Fibroblast of the aortic adventitia (primary cell): ENCODE measurements around the gene NAA16. TPM values are rescaled to one million over a fixed set of nuclear protein-coding genes. Genes with fewer than 3 reads are reported as not detected.

Experiments used
- DNase-seq: peaks from one replicate; pipeline ENCODE4 v3.0.0-alpha.2; 2010; ENCODE audit warnings: low read depth
- H3K4me3 ChIP-seq: 2 replicates; pipeline ENCODE4 v1.5.1; 2011; ENCODE audit warnings: low read depth, mild to moderate bottlenecking, control low read depth, low read length, moderate library complexity
- CTCF ChIP-seq: IDR thresholded peaks from 2 replicates; pipeline ENCODE4 v1.5.1; 2011; ENCODE audit warnings: mild to moderate bottlenecking, low read length, control low read depth, inconsistent platforms; ENCODE audit not compliant: insufficient read depth
- total RNA-seq: library from RNA; depleted of rRNA; stranded (reverse); fragments of >200 nt; gene quantifications from 2 replicates; pipeline ENCODE4 v1.2.3, GENCODE V29; 2012; ENCODE audit warnings: low replicate concordance

The NAA16 gene
- total RNA-seq, 1 donor = 16.1 TPM

GRCh38 chr13:41388143-41388881 is 77.2 kb downstream of the NAA16 start:
- H3K4me3 ChIP-seq = no peak overlapping the region
- DNase-seq = no peak
- no peak for TF ChIP-seq CTCF

GRCh38 chr13:41389580-41389979 is 78.5 kb downstream of the NAA16 start:
- no peak overlapping the region for H3K4me3 ChIP-seq
- DNase-seq = no peak
- no peak for TF ChIP-seq CTCF

GRCh38 chr13:41394166-41394565 is 83.1 kb downstream of the NAA16 start:
- no peak for DNase-seq
- TF ChIP-seq CTCF = no peak
- H3K4me3 ChIP-seq = no peak overlapping the region

GRCh38 chr13:41398494-41399170 is 87.6 kb downstream of the NAA16 start:
- DNase-seq = no peak

GRCh38 chr13:41401366-41401765 is 90.3 kb downstream of the NAA16 start:
- DNase-seq = no peak
- no peak for TF ChIP-seq CTCF
- no peak overlapping the region for H3K4me3 ChIP-seq

More at GRCh38 chr13:41398494-41399170, 87.6 kb downstream of the NAA16 start:
- H3K4me3 ChIP-seq = no peak overlapping the region
- TF ChIP-seq CTCF = no peak

- no peak for TF ChIP-seq CTCF
- no peak overlapping the region for H3K4me3 ChIP-seq
- DNase-seq = no peak
These were observed 91.8 kb downstream of the NAA16 start for GRCh38 chr13:41402691-41403511.
